ENCODE measurements around the gene HEXIM2.

HEXIM2 gene

GRCh38 chr17:45146166-45146565 lies 15.5 kb upstream of the HEXIM2 start:
- no peak for DNase-seq

- DNase-seq: no peak
These were observed 15.1 kb upstream of the HEXIM2 start for GRCh38 chr17:45146592-45146889.

GRCh38 chr17:45146890-45147580 lies 14.6 kb upstream of the HEXIM2 start:
- DNase-seq: no peak

- DNase-seq: peak; percentile 67
These were observed 14.0 kb upstream of the HEXIM2 start for GRCh38 chr17:45147581-45148182.

- peak; percentile 99 for DNase-seq
These were observed 13.3 kb upstream of the HEXIM2 start, which contains the start of gene HEXIM1 for GRCh38 chr17:45148183-45149036. Gene HEXIM1, plus strand, starts transcription at chr17:45148475. Its CDS starts 716 bp downstream, at chr17:45149191.

GRCh38 chr17:45149037-45149668 lies 12.5 kb upstream of the HEXIM2 start:
- DNase-seq: peak; percentile 58

GRCh38 chr17:45149669-45150664 lies 11.7 kb upstream of the HEXIM2 start:
- no peak for DNase-seq

- no peak for DNase-seq
These were observed 10.5 kb upstream of the HEXIM2 start for GRCh38 chr17:45150911-45151809.

- DNase-seq: no peak
These were observed 6.6 kb upstream of the HEXIM2 start for GRCh38 chr17:45155029-45155428.

- no peak for DNase-seq
These were observed 6.2 kb upstream of the HEXIM2 start for GRCh38 chr17:45155483-45155882.

- no peak for DNase-seq
These were observed 5.4 kb upstream of the HEXIM2 start for GRCh38 chr17:45156242-45156641.

- DNase-seq: peak; percentile 54
These were observed 1.0 kb upstream of the HEXIM2 start for GRCh38 chr17:45160447-45161287.

- DNase-seq: no peak
These were observed 481 bp downstream of the HEXIM2 start for GRCh38 chr17:45162025-45162687.

GRCh38 chr17:45164734-45165269 lies 3.1 kb downstream of the HEXIM2 start:
- DNase-seq: no peak

GRCh38 chr17:45168991-45169752 lies 7.5 kb downstream of the HEXIM2 start:
- no peak for DNase-seq

GRCh38 chr17:45170280-45170930 lies 8.7 kb downstream of the HEXIM2 start:
- no peak for DNase-seq

GRCh38 chr17:45170931-45171337 lies 9.3 kb downstream of the HEXIM2 start:
- no peak for DNase-seq
